ENCODE measurements around the gene ABCA9.
"Not testable (repeated sequence)": the region's sequence is repeated elsewhere in the genome, so short reads cannot be mapped to it uniquely, and the experiment has no call there.

Gene ABCA9

GRCh38 chr17:69060822-69061221 lies at the start of gene ABCA9:
TSS of gene ABCA9 (minus strand) at chr17:69060927. CDS start at chr17:69051126, 9,801 bp downstream.
- DNase-seq (ENCODE audit: low spot score) = peak; percentile 69

- no peak for DNase-seq (ENCODE audit: low spot score)
Observed at GRCh38 chr17:69105907-69106730, 45.4 kb upstream of the ABCA9 start.

GRCh38 chr17:69103557-69104233 lies 43.0 kb upstream of the ABCA9 start:
- DNase-seq (ENCODE audit: low spot score) = no peak

GRCh38 chr17:69098625-69099024 lies 37.9 kb upstream of the ABCA9 start:
- no peak for DNase-seq (ENCODE audit: low spot score)

GRCh38 chr17:69096541-69096940 lies 35.8 kb upstream of the ABCA9 start:
- no peak for DNase-seq (ENCODE audit: low spot score)

GRCh38 chr17:69093995-69094394 lies 33.3 kb upstream of the ABCA9 start:
- no peak for DNase-seq (ENCODE audit: low spot score)

- no peak for DNase-seq (ENCODE audit: low spot score)
Observed at GRCh38 chr17:69093279-69093789, 32.6 kb upstream of the ABCA9 start.

GRCh38 chr17:69090365-69090764 lies 29.6 kb upstream of the ABCA9 start:
- DNase-seq (ENCODE audit: low spot score) = no peak

- DNase-seq (ENCODE audit: low spot score) = no peak
Observed at GRCh38 chr17:69088643-69089200, 28.0 kb upstream of the ABCA9 start.

GRCh38 chr17:69086641-69087040 lies 25.9 kb upstream of the ABCA9 start:
- no peak for DNase-seq (ENCODE audit: low spot score)

- DNase-seq (ENCODE audit: low spot score) = peak; percentile 4
Observed at GRCh38 chr17:69084911-69085310, 24.2 kb upstream of the ABCA9 start.

- no peak for DNase-seq (ENCODE audit: low spot score)
Observed at GRCh38 chr17:69082696-69083095, 22.0 kb upstream of the ABCA9 start.

GRCh38 chr17:69078864-69079263 lies 18.1 kb upstream of the ABCA9 start:
- DNase-seq (ENCODE audit: low spot score) = no peak

- DNase-seq (ENCODE audit: low spot score) = no peak
Observed at GRCh38 chr17:69075823-69076222, 15.1 kb upstream of the ABCA9 start.

- not testable (repeated sequence) for DNase-seq (ENCODE audit: low spot score)
Observed at GRCh38 chr17:69073392-69073791, 12.7 kb upstream of the ABCA9 start.

- not testable (repeated sequence) for DNase-seq (ENCODE audit: low spot score)
Observed at GRCh38 chr17:69072803-69073256, 12.1 kb upstream of the ABCA9 start.

GRCh38 chr17:69071233-69071586 lies 10.5 kb upstream of the ABCA9 start:
- not testable (repeated sequence) for DNase-seq (ENCODE audit: low spot score)

GRCh38 chr17:69070378-69071232 lies 9.9 kb upstream of the ABCA9 start:
- DNase-seq (ENCODE audit: low spot score) = not testable (repeated sequence)

GRCh38 chr17:69069226-69069750 lies 8.6 kb upstream of the ABCA9 start:
- DNase-seq (ENCODE audit: low spot score) = no peak

- no peak for DNase-seq (ENCODE audit: low spot score)
Observed at GRCh38 chr17:69067274-69068047, 6.7 kb upstream of the ABCA9 start.

- DNase-seq (ENCODE audit: low spot score) = no peak
Observed at GRCh38 chr17:69066482-69066881, 5.8 kb upstream of the ABCA9 start.

All from GM03348 (cell line).